HepG2 (cell line): ENCODE results near the gene UBE2I. TPM values are rescaled to one million over a fixed set of nuclear protein-coding genes. Genes with fewer than 3 reads are reported as not detected.

Experiments
- AHR ChIP-seq: IDR thresholded peaks from 2 replicates; pipeline ENCODE4 v1.6.1; 2018; ENCODE audit warnings: missing genetic modification reagents, missing compliant biosample characterization
- FOSL1 ChIP-seq: sonication (generic); formaldehyde crosslinking; IDR thresholded peaks from 2 replicates; pipeline ENCODE4 v1.9.0; 2021; ENCODE audit warnings: missing genetic modification reagents, borderline replicate concordance
- HNRNPL ChIP-seq: fragments of 200-400 bp; formaldehyde crosslinking; IDR thresholded peaks from 2 replicates; pipeline ENCODE4 v1.6.1; 2017; ENCODE audit warnings: mild to moderate bottlenecking, low read depth, low read length
- HOXA5 ChIP-seq: sonication (generic); formaldehyde crosslinking; IDR thresholded peaks from 2 replicates; pipeline ENCODE4 v1.4.0; 2020; ENCODE audit warnings: missing genetic modification reagents
- KDM5B ChIP-seq: sonication (generic); formaldehyde crosslinking; IDR thresholded peaks from 2 replicates; pipeline ENCODE4 v1.4.0; 2020; ENCODE audit warnings: missing genetic modification reagents, mild to moderate bottlenecking, borderline replicate concordance
- NONO ChIP-seq, 2 experiments: fragments of 450-650 bp in 1 of 2; sonication (generic) in 1 of 2; formaldehyde crosslinking in 1 of 2; IDR thresholded peaks in 1 of 2; conservative IDR thresholded peaks in 1 of 2; 2 replicates each; pipeline versions ENCODE4 v1.6.1 to v1.8.0; 2017 to 2022; ENCODE audit warnings: mild to moderate bottlenecking in 1 of 2, missing genetic modification reagents in 1 of 2, moderate library complexity in 1 of 2
- PAF1 ChIP-seq: IDR thresholded peaks from 2 replicates; pipeline ENCODE4 v1.6.1; 2016; ENCODE audit warnings: missing genetic modification reagents, missing compliant biosample characterization
- PATZ1 ChIP-seq: sonication (generic); formaldehyde crosslinking; IDR thresholded peaks from 2 replicates; pipeline ENCODE4 v1.4.0; 2020; ENCODE audit warnings: missing genetic modification reagents
- POLR2G ChIP-seq: fragments of 200-400 bp; formaldehyde crosslinking; IDR thresholded peaks from 2 replicates; pipeline ENCODE4 v1.6.1; 2018; ENCODE audit warnings: mild to moderate bottlenecking, low read depth, low read length, moderate library complexity
- RAD21 ChIP-seq: fragments of 450-650 bp; formaldehyde crosslinking; IDR thresholded peaks from 2 replicates; pipeline ENCODE4 v1.5.0; 2020; ENCODE audit warnings: mild to moderate bottlenecking
- REXO4 ChIP-seq: sonication (generic); formaldehyde crosslinking; IDR thresholded peaks from 2 replicates; pipeline ENCODE4 v1.8.0; 2022; ENCODE audit warnings: missing genetic modification reagents, mild to moderate bottlenecking, borderline replicate concordance
- ZBTB7B ChIP-seq: sonication (generic); formaldehyde crosslinking; IDR thresholded peaks from 2 replicates; pipeline ENCODE4 v1.4.0; 2020; ENCODE audit warnings: missing genetic modification reagents
- ZNF180 ChIP-seq: sonication (generic); formaldehyde crosslinking; IDR thresholded peaks from 2 replicates; pipeline ENCODE4 v1.4.0; 2020; ENCODE audit warnings: low read depth, missing genetic modification reagents, borderline replicate concordance
- ZNF281 ChIP-seq: sonication (generic); formaldehyde crosslinking; IDR thresholded peaks from 2 replicates; pipeline ENCODE4 v1.4.0; 2020; ENCODE audit warnings: missing genetic modification reagents, borderline replicate concordance
- ZNF367 ChIP-seq: sonication (generic); formaldehyde crosslinking; IDR thresholded peaks from 2 replicates; pipeline ENCODE4 v1.4.0; 2020; ENCODE audit warnings: missing genetic modification reagents, borderline replicate concordance
- ZNF460 ChIP-seq: sonication (generic); formaldehyde crosslinking; IDR thresholded peaks from 2 replicates; pipeline ENCODE4 v1.5.1; 2020; ENCODE audit warnings: missing genetic modification reagents, mild to moderate bottlenecking, borderline replicate concordance
- ZNF639 ChIP-seq: conservative IDR thresholded peaks from 2 replicates; pipeline ENCODE4 v1.6.1; 2018; ENCODE audit warnings: missing genetic modification reagents
- ZNF747 ChIP-seq: sonication (generic); formaldehyde crosslinking; IDR thresholded peaks from 2 replicates; pipeline ENCODE4 v1.8.1; 2023; ENCODE audit warnings: missing genetic modification reagents, mild to moderate bottlenecking, borderline replicate concordance
- ZNF781 ChIP-seq: sonication (generic); formaldehyde crosslinking; IDR thresholded peaks from 2 replicates; pipeline ENCODE4 v1.5.1; 2020; ENCODE audit warnings: borderline replicate concordance, mild to moderate bottlenecking, missing genetic modification reagents; ENCODE audit errors: not compliant biosample characterization
- polyA plus RNA-seq, 8 experiments: library from polyadenylated mRNA; depleted of rRNA in 3 of 8; stranded (reverse) in 7 of 8; unstranded in 1 of 8; fragments of >200 nt; fragmentation: Illumina TruSeq in 4 of 8; extraction: Trizol in 4 of 8; gene quantifications; 2 replicates each; pipeline versions ENCODE4 v1.2.1 to v1.2.3, GENCODE V29; 2011 to 2016; ENCODE audit warnings: low read depth in 4 of 8, missing spikeins in 1 of 8, mixed read lengths in 1 of 8; ENCODE audit not compliant: insufficient read depth in 1 of 8
- total RNA-seq, 5 experiments: library from RNA; depleted of rRNA; stranded (reverse); fragments of >200 nt; fragmentation: Illumina TruSeq; extraction: Trizol; gene quantifications; 2 replicates each; pipeline ENCODE4 v1.2.3, GENCODE V29; 2016; ENCODE audit warnings: low read depth in 1 of 5

The UBE2I gene
- total and polyA plus RNA-seq, 2 of the 13 experiments (the other 11 are each of a cell fraction or from before 2014, with no cell fraction given): 75.8 to 98.9 TPM

- TF ChIP-seq ZNF180 (CRISPR knock-in tag) (no peak), KDM5B (CRISPR knock-in tag) (0 out of 2 replicates have a peak, but pooled peaks have one; percentile 26), ZNF367 (CRISPR knock-in tag) (no peak), ZNF639 (CRISPR knock-in tag) (no peak), ZNF460 (CRISPR knock-in tag) (no peak), AHR (no peak), REXO4 (CRISPR knock-in tag) (no peak), NONO (IDR thresholded peaks at IDR 0.05) (no peak), NONO (CRISPR knock-in tag; conservative IDR thresholded peaks at IDR 0.05) (peak; percentile 45; the same call in 1 of the 2 replicates), HOXA5 (CRISPR knock-in tag) (no peak), ZNF747 (CRISPR knock-in tag) (no peak), PATZ1 (CRISPR knock-in tag) (no peak), FOSL1 (no peak), POLR2G (no peak), HNRNPL (no peak), ZBTB7B (CRISPR knock-in tag) (no peak), RAD21 (CRISPR knock-in tag) (peak; percentile 80), PAF1 (CRISPR knock-in tag) (no peak), ZNF281 (CRISPR knock-in tag) (no peak), ZNF781 (no peak)
Observed at GRCh38 chr16:1363501-1364041, 54.1 kb downstream of the UBE2I start (continued).
